ENCODE data around the gene ATP4B.

The ATP4B gene

GRCh38 chr13:113666329-113666670 lies 8.3 kb upstream of the ATP4B start:
- H3K36me3 Mint-ChIP-seq (ENCODE audit: low read depth) = no peaks in the 10 kb centered on the region

GRCh38 chr13:113665597-113666328 lies 7.8 kb upstream of the ATP4B start:
- Mint-ChIP-seq H3K4me1 (peaks cover 17% of the 10 kb centered on the region), H3K27me3 (ENCODE audit: low read depth, poor library complexity) (peaks cover 8% of the 10 kb centered on the region), H3K36me3 (ENCODE audit: low read depth) (peaks cover 4% of the 10 kb centered on the region), H3K27ac (no peak overlapping the region), H3K4me3 (no peak overlapping the region), H3K9me3 (peaks cover 21% of the 10 kb centered on the region)
- DNase-seq = no peak
- no peak for TF ChIP-seq CTCF (IDR thresholded peaks at IDR 0.05)

More at GRCh38 chr13:113666329-113666670, 8.3 kb upstream of the ATP4B start:
- H3K4me1 Mint-ChIP-seq = peaks cover 17% of the 10 kb centered on the region
- H3K4me3 Mint-ChIP-seq = no peak overlapping the region
- H3K9me3 Mint-ChIP-seq = peaks cover 15% of the 10 kb centered on the region
- DNase-seq = no peak
- no peak overlapping the region for H3K27ac Mint-ChIP-seq
- peaks cover 6% of the 10 kb centered on the region for H3K27me3 Mint-ChIP-seq (ENCODE audit: low read depth, poor library complexity)
- TF ChIP-seq CTCF (IDR thresholded peaks at IDR 0.05) = no peak

- Mint-ChIP-seq H3K4me1 (peaks cover 14% of the 10 kb centered on the region), H3K4me3 (no peak overlapping the region), H3K36me3 (ENCODE audit: low read depth) (peaks cover 7% of the 10 kb centered on the region), H3K27me3 (ENCODE audit: low read depth, poor library complexity) (peaks cover 13% of the 10 kb centered on the region), H3K9me3 (peaks cover 23% of the 10 kb centered on the region), H3K27ac (no peak overlapping the region)
- DNase-seq = no peak
- no peak for TF ChIP-seq CTCF (IDR thresholded peaks at IDR 0.05)
Observed at GRCh38 chr13:113664751-113665596, 7.0 kb upstream of the ATP4B start.

GRCh38 chr13:113663934-113664333 lies 5.9 kb upstream of the ATP4B start:
- peaks cover 23% of the 10 kb centered on the region for H3K9me3 Mint-ChIP-seq
- peaks cover 8% of the 10 kb centered on the region for H3K4me1 Mint-ChIP-seq
- no peak overlapping the region for H3K4me3 Mint-ChIP-seq
- DNase-seq = no peak
- no peak for TF ChIP-seq CTCF (IDR thresholded peaks at IDR 0.05)
- peaks cover 13% of the 10 kb centered on the region for H3K27me3 Mint-ChIP-seq (ENCODE audit: low read depth, poor library complexity)
- no peak overlapping the region for H3K27ac Mint-ChIP-seq
- peaks cover 7% of the 10 kb centered on the region for H3K36me3 Mint-ChIP-seq (ENCODE audit: low read depth)

GRCh38 chr13:113661509-113661908 lies 3.5 kb upstream of the ATP4B start:
- H3K36me3 Mint-ChIP-seq (ENCODE audit: low read depth) = peaks cover 7% of the 10 kb centered on the region
- no peak for DNase-seq
- H3K4me1 Mint-ChIP-seq = peaks cover 3% of the 10 kb centered on the region
- peaks cover 23% of the 10 kb centered on the region for H3K9me3 Mint-ChIP-seq
- H3K4me3 Mint-ChIP-seq = no peak overlapping the region
- TF ChIP-seq CTCF (IDR thresholded peaks at IDR 0.05) = no peak
- peaks cover 15% of the 10 kb centered on the region for H3K27me3 Mint-ChIP-seq (ENCODE audit: low read depth, poor library complexity)
- H3K27ac Mint-ChIP-seq = no peak overlapping the region

Measured in nephron progenitor cell (in vitro differentiated cells).